A549 (cell line): Measurements from ENCODE around the gene PAFAH2.

ENCODE experiments used
- BCL3 ChIP-seq: fragments of >200 bp; sonication (Bioruptor Twin); formaldehyde crosslinking; IDR thresholded peaks from 3 replicates; pipeline ENCODE4 v1.6.1; 2016
- CEBPB ChIP-seq, 2 experiments: fragments of >200 bp in 1 of 2; sonication (Bioruptor Twin) in 1 of 2; formaldehyde crosslinking in 1 of 2; IDR thresholded peaks; 2 replicates each; pipeline ENCODE4 v1.6.1; 2012 to 2016
- CTCF ChIP-seq: fragments of >200 bp; sonication (Bioruptor Twin); formaldehyde crosslinking; IDR thresholded peaks from 3 replicates; pipeline ENCODE4 v1.5.1; 2016
- E2F6 ChIP-seq: IDR thresholded peaks from 2 replicates; pipeline ENCODE4 v1.6.1; 2012; ENCODE audit warnings: low read depth, borderline replicate concordance
- EHMT2 ChIP-seq: fragments of 200-600 bp; sonication (generic); IDR thresholded peaks from 2 replicates; pipeline ENCODE4 v1.6.1; 2016; ENCODE audit warnings: antibody characterized with exemption, low read depth, mild to moderate bottlenecking, moderate library complexity
- EP300 ChIP-seq, 2 experiments: fragments of >200 bp; sonication (Bioruptor Twin); formaldehyde crosslinking; IDR thresholded peaks; 2 replicates in 1 of 2; 3 replicates in 1 of 2; pipeline ENCODE4 v1.6.1; 2016 to 2017
- JUN ChIP-seq, 2 experiments: fragments of >200 bp; sonication (Bioruptor Twin); formaldehyde crosslinking; IDR thresholded peaks; 2 replicates in 1 of 2; 3 replicates in 1 of 2; pipeline ENCODE4 v1.6.1; 2016 to 2017
- MAX ChIP-seq: IDR thresholded peaks from 2 replicates; pipeline ENCODE4 v1.6.1; 2012
- POLR2A ChIP-seq: IDR thresholded peaks from 2 replicates; pipeline ENCODE4 v1.6.1; 2012; ENCODE audit warnings: mild to moderate bottlenecking, low read length
- POLR2AphosphoS2 ChIP-seq: conservative IDR thresholded peaks from 2 replicates; pipeline ENCODE4 v1.6.1; 2012; ENCODE audit warnings: low read length, improper control_type of control experiment, inconsistent platforms
- RAD21 ChIP-seq, 2 experiments: fragments of >200 bp in 1 of 2; sonication (Bioruptor Twin) in 1 of 2; formaldehyde crosslinking in 1 of 2; IDR thresholded peaks in 1 of 2; conservative IDR thresholded peaks in 1 of 2; 2 replicates in 1 of 2; 3 replicates in 1 of 2; pipeline ENCODE4 v1.6.1; 2012 to 2018; ENCODE audit warnings: inconsistent platforms in 1 of 2
- REST ChIP-seq: fragments of 200-600 bp; sonication (generic); IDR thresholded peaks from 2 replicates; pipeline ENCODE4 v1.6.1; 2016; ENCODE audit warnings: antibody characterized with exemption, mild to moderate bottlenecking, moderate library complexity

GRCh38 chr1:26016953-26017545, 19.2 kb upstream of the PAFAH2 start:
- TF ChIP-seq RAD21 (conservative IDR thresholded peaks at IDR 0.05 in 1 of 2, IDR thresholded peaks at IDR 0.05 in 1 of 2) (no peak), CTCF (no peak), REST (no peak), JUN (IDR thresholded peaks at IDR 0.05) (no peak), POLR2AphosphoS2 (no peak), MAX (no peak), CEBPB (IDR thresholded peaks at IDR 0.05) (no peak), EHMT2 (no peak), BCL3 (no peak), EP300 (IDR thresholded peaks at IDR 0.05) (no peak), E2F6 (no peak), POLR2A (no peak)
